Activated CD8-positive, alpha-beta T cell treated with anti-CD3 and anti-CD28 coated beads for 36 hours (primary cell): Measurements from ENCODE around the gene ABHD16A. TPM values are rescaled to one million over a fixed set of nuclear protein-coding genes. Genes with fewer than 3 reads are reported as not detected.

Experiments
- ATAC-seq: fragments of 200-7000 bp; cut with Tn5 transposase; one replicate; pipeline ENCODE4 v1.10.0; 2021; ENCODE audit warnings: mild to moderate bottlenecking, moderate library complexity
- CTCF ChIA-PET: fragments of 350-600 bp; sonication (Branson Sonifier 250); formaldehyde crosslinking; loops from one replicate; lab custom pipeline; 2021; ENCODE audit warnings: antibody characterized with exemption; lab: Charles Lee
- POLR2A ChIA-PET: fragments of 350-600 bp; sonication (Branson Sonifier 250); formaldehyde crosslinking; loops from one replicate; lab custom pipeline; 2021; ENCODE audit warnings: antibody characterized with exemption; lab: Charles Lee
- DNase-seq: peaks from one replicate; pipeline ENCODE4 v3.0.0-alpha.2; 2020
- H3K27ac Mint-ChIP-seq: one replicate; pipeline ENCODE4 v1.8.0; 2021; ENCODE audit warnings: mild to moderate bottlenecking, mixed read lengths
- H3K27me3 Mint-ChIP-seq: one replicate; pipeline ENCODE4 v1.8.0; 2021; ENCODE audit warnings: mixed read lengths
- H3K36me3 Mint-ChIP-seq: one replicate; pipeline ENCODE4 v1.8.0; 2021; ENCODE audit warnings: low read depth, mixed read lengths
- H3K4me1 Mint-ChIP-seq: one replicate; pipeline ENCODE4 v1.8.0; 2021; ENCODE audit warnings: low read depth, mixed read lengths
- H3K4me3 Mint-ChIP-seq: one replicate; pipeline ENCODE4 v1.8.0; 2021; ENCODE audit warnings: mild to moderate bottlenecking, moderate library complexity, mixed read lengths
- H3K9me3 Mint-ChIP-seq: one replicate; pipeline ENCODE4 v1.8.0; 2021; ENCODE audit warnings: mixed read lengths
- CTCF ChIP-seq: fragments of 200-600 bp; IDR thresholded peaks from one replicate; pipeline ENCODE4 v1.8.0; 2022; ENCODE audit warnings: antibody characterized with exemption, mild to moderate bottlenecking
- intact Hi-C: fragments of 100-400 bp; cut with micrococcal nuclease; formaldehyde crosslinking; loops from one replicate; pipeline ENCODE4 v1.10.0; 2022
- total RNA-seq, 2 experiments: library from RNA; stranded (reverse); gene quantifications; one replicate each; pipeline ENCODE4 v1.2.3, GENCODE V29; 2021

ABHD16A gene
- total RNA-seq, 2 experiments from 2014 or later = 23.7 to 24.3 TPM

GRCh38 chr6:31663961-31664789, 38.9 kb downstream of the ABHD16A start:
- no peaks in the 10 kb centered on the region for H3K27me3 Mint-ChIP-seq
- intact Hi-C loops = loop anchor here (2.0 to 10.0 kb wide), 3 partner anchors 43 to 171 kb away; partner anchors contain the start of genes ATP6V1G2, DDX39B, NFKBIL1 and PRRC2A
- ATAC-seq = no peak
- DNase-seq = no peak
- peaks cover 82% of the 10 kb centered on the region for H3K36me3 Mint-ChIP-seq
- POLR2A ChIA-PET = interaction anchor here (0.8 to 8.5 kb wide), 36 partner anchors 9 to 1308 kb away, joined by 3 to 160 read pairs (median 4); partner anchors contain the start of genes ABHD16A, APOM, BAG6 and DDX39B
- TF ChIP-seq CTCF = no peak
- peak overlapping the region; percentile 98 for H3K4me3 Mint-ChIP-seq
- CTCF ChIA-PET = interaction anchor here (0.7 to 2.8 kb wide), 7 partner anchors 11 to 166 kb away, joined by 3 to 16 read pairs (median 3); partner anchors contain the start of genes ABHD16A and BAG6
- H3K4me1 Mint-ChIP-seq = peaks cover 67% of the 10 kb centered on the region
- peak overlapping the region; percentile 97 for H3K27ac Mint-ChIP-seq
- H3K9me3 Mint-ChIP-seq = no peaks in the 10 kb centered on the region

- CTCF ChIA-PET = interaction anchor here (0.8 to 2.8 kb wide), 4 partner anchors 11 to 166 kb away, joined by 3 to 16 read pairs (median 3); partner anchors contain the start of gene BAG6
- POLR2A ChIA-PET = interaction anchor here (0.8 to 8.5 kb wide), 17 partner anchors 9 to 1309 kb away, joined by 3 to 160 read pairs (median 4); partner anchors contain the start of genes APOM, BAG6, DDX39B and DXO
- no peak for TF ChIP-seq CTCF
Observed at GRCh38 chr6:31663126-31663960, 39.8 kb downstream of the ABHD16A start.

GRCh38 chr6:31662124-31662723, 40.9 kb downstream of the ABHD16A start:
- peaks cover 71% of the 10 kb centered on the region for H3K4me1 Mint-ChIP-seq

More at GRCh38 chr6:31663126-31663960, 39.8 kb downstream of the ABHD16A start:
- ATAC-seq = no peak
- DNase-seq = no peak
- intact Hi-C loops = loop anchor here (10.0 kb wide), 2 partner anchors 119 to 171 kb away; partner anchors contain the start of genes ATP6V1G2, DDX39B and NFKBIL1
- Mint-ChIP-seq H3K36me3 (peaks cover 79% of the 10 kb centered on the region), H3K4me3 (peak overlapping the region; percentile 98), H3K27ac (peak overlapping the region; percentile 97), H3K4me1 (peaks cover 72% of the 10 kb centered on the region), H3K27me3 (no peaks in the 10 kb centered on the region), H3K9me3 (no peaks in the 10 kb centered on the region)

More at GRCh38 chr6:31662124-31662723, 40.9 kb downstream of the ABHD16A start:
- no peak for TF ChIP-seq CTCF
- ChIA-PET POLR2A (interaction anchor here (0.7 to 8.5 kb wide), 6 partner anchors 9 to 172 kb away, joined by 3 to 160 read pairs (median 7); partner anchors contain the start of genes APOM, BAG6 and DDX39B), CTCF (interaction anchor here (1.2 to 1.8 kb wide), 2 partner anchors 9 to 82 kb away, joined by 3 to 5 read pairs; partner anchors contain the start of gene BAG6)
- Mint-ChIP-seq H3K27me3 (no peaks in the 10 kb centered on the region), H3K4me3 (peak overlapping the region; percentile 51), H3K27ac (peak overlapping the region; percentile 64), H3K9me3 (no peaks in the 10 kb centered on the region), H3K36me3 (peaks cover 77% of the 10 kb centered on the region)
- intact Hi-C loops = loop anchor here (10.0 kb wide), 2 partner anchors 117 to 173 kb away; partner anchors contain the start of genes ATP6V1G2, DDX39B and NFKBIL1
- ATAC-seq (no peak), DNase-seq (no peak)
